AG04449 (cell line): ENCODE data around the gene TPRG1L.
"Not testable (repeated sequence)": the region's sequence is repeated elsewhere in the genome, so short reads cannot be mapped to it uniquely, and the experiment has no call there.

Experiments
- CTCF ChIA-PET: fragments of 350-600 bp; formaldehyde crosslinking; extraction: SDS; loops from one replicate; lab custom pipeline; 2021; ENCODE audit warnings: antibody characterized with exemption; lab: Yijun Ruan, JAX
- POLR2A ChIA-PET: fragments of 400-600, 350-600 bp; formaldehyde crosslinking; extraction: SDS; loops from one replicate; lab custom pipeline; 2020; ENCODE audit warnings: antibody characterized with exemption, inconsistent platforms; lab: Yijun Ruan, JAX
- DNase-seq: peaks from one replicate; pipeline ENCODE4 v3.0.0-alpha.2; 2010; ENCODE audit warnings: low read depth, low spot score
- H3K4me3 ChIP-seq: 2 replicates; pipeline ENCODE4 v1.5.1; 2011; ENCODE audit warnings: low read depth, mild to moderate bottlenecking, control low read depth, low read length
- CTCF ChIP-seq: IDR thresholded peaks from one replicate; pipeline ENCODE4 v1.5.1; 2011; ENCODE audit warnings: mild to moderate bottlenecking, moderate library complexity, low read length, control low read depth, inconsistent platforms; ENCODE audit not compliant: insufficient read depth; ENCODE audit errors: missing control alignments

TPRG1L gene

DNA sequence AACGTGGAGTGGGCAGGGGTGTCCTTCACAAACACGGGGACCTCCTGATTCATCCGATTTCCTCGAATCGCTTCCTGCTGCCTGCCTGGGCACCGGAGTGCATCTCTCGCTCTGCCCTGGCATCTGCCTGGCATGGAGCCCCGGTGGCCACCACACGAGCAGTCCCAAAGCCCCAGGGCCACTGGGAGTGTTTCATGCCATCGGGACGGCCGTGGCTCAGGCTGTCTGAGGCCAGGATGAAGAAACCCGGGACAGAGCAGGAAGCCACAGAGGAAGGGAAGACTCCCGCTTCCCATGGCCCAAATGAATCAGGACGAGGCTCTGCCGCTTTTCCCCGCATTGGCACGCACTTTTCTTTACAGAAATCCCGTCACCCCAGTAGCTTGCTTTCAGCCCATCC is 45.9 kb upstream of the TPRG1L start:
- no peak for TF ChIP-seq CTCF
- H3K4me3 ChIP-seq = no peak overlapping the region
- CTCF ChIA-PET = no interaction called here
- DNase-seq = no peak
- POLR2A ChIA-PET = no interaction called here

- TF ChIP-seq CTCF = no peak
- ChIA-PET CTCF (no interaction called here), POLR2A (no interaction called here)
- no peak overlapping the region for H3K4me3 ChIP-seq
- no peak for DNase-seq
Observed at GRCh38 chr1:3579626-3580025, 45.2 kb upstream of the TPRG1L start.

- ChIA-PET CTCF (no interaction called here), POLR2A (no interaction called here)
- no peak for DNase-seq
- H3K4me3 ChIP-seq = no peak overlapping the region
- TF ChIP-seq CTCF = no peak
Observed at GRCh38 chr1:3580231-3580630, 44.6 kb upstream of the TPRG1L start.

DNA sequence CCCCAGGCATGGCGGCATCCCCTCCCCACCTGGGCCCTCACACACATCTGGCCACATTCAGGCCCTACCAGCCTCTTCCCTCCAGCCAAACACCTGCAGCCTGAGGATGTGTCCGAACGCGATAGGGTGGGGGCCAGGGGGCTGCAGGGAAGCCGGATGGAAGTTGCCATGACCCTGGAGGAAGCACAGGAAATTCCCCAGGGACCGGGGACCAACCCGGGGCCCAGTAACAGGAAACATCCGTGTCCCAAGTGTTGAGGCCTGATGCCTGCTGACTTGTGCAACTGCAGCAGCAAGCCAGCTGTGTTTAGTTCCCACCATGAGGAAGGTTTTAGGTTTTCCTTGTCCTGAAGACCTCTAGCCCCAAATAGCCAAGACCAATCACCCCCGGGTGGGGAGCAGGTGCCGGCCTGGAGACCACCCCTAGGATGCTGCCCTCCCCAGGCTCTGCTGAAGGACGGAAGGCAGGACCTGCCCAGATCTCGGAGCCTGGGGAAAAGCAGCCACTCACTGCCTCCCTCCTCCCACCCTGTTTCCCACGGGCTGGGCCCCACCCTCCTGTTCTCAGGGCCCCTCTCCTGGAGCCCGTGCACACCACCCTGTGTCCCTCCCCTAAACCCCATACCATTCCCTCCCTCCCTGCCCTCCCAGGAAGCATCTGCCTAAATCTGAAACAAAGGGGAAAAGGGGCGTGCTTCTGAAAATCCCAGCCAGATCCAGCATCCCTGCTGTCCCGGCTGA is 43.3 kb upstream of the TPRG1L start:
- H3K4me3 ChIP-seq = no peak overlapping the region
- no peak for TF ChIP-seq CTCF
- ChIA-PET POLR2A (no interaction called here), CTCF (interaction anchor here (1.5 kb wide), 1 partner anchor 34 kb away, joined by 6 read pairs; no protein-coding TSS in a partner anchor)
- DNase-seq = no peak

GRCh38 chr1:3583751-3584150 is 41.1 kb upstream of the TPRG1L start:
- H3K4me3 ChIP-seq, DNase-seq, POLR2A ChIA-PET: not testable (repeated sequence)
- CTCF ChIA-PET = interaction anchor here (1.6 to 1.7 kb wide), 2 partner anchors 25 to 36 kb away, joined by 5 to 10 read pairs; no protein-coding TSS in a partner anchor

GRCh38 chr1:3584915-3585314 is 39.9 kb upstream of the TPRG1L start:
- no peak for DNase-seq
- no peak for TF ChIP-seq CTCF
- H3K4me3 ChIP-seq = no peak overlapping the region
- POLR2A ChIA-PET = no interaction called here
- CTCF ChIA-PET = interaction anchor here (1.6 to 1.7 kb wide), 2 partner anchors 23 to 35 kb away, joined by 5 to 10 read pairs; no protein-coding TSS in a partner anchor

DNA sequence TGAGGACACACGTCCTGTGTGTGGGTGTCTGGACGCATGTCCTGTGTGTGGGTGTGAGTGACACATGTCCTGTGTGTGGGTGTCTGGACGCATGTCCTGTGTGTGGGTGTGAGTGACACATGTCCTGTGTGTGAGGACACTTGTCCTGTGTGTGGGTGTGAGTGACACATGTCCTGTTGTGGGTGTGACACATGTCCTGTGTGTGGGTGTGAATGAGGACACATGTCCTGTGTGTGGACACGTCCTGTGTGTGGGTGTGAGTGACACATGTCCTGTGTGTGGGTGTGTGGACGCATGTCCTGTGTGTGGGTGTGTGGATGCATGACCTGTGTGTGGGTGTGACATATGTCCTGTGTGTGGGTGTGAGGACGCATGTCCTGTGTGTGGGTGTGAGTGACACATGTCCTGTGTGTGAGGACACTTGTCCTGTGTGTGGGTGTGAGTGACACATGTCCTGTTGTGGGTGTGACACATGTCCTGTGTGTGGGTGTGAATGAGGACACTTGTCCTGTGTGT is 39.4 kb upstream of the TPRG1L start:
- CTCF ChIA-PET = interaction anchor here (1.6 to 1.7 kb wide), 2 partner anchors 23 to 34 kb away, joined by 5 to 10 read pairs; no protein-coding TSS in a partner anchor
- H3K4me3 ChIP-seq, POLR2A ChIA-PET, DNase-seq: not testable (repeated sequence)
